Neutrophil (primary cell): Measurements from ENCODE around the gene ALKBH4.

ENCODE experiments used
- H3K27ac ChIP-seq: fragments of 200-600 bp; sonication (generic); 2 replicates; pipeline ENCODE4 v1.5.1; 2016; ENCODE audit warnings: mild to moderate bottlenecking, moderate library complexity
- H3K27me3 ChIP-seq: fragments of 200-600 bp; sonication (generic); 2 replicates; pipeline ENCODE4 v1.6.0; 2016; ENCODE audit warnings: mild to moderate bottlenecking
- H3K36me3 ChIP-seq: fragments of 200-600 bp; sonication (generic); 2 replicates; pipeline ENCODE4 v1.5.1; 2017
- H3K4me1 ChIP-seq, 2 experiments: fragments of 200-600 bp in 1 of 2; sonication (generic) in 1 of 2; 1 replicate in 1 of 2; 2 replicates in 1 of 2; pipeline versions ENCODE4 v1.5.1 to v1.6.1; 2013 to 2016; ENCODE audit warnings: low read depth in 1 of 2, low read length in 1 of 2, mild to moderate bottlenecking in 1 of 2, moderate library complexity in 1 of 2; ENCODE audit not compliant: control insufficient read depth in 1 of 2, insufficient read depth in 1 of 2
- H3K4me3 ChIP-seq, 2 experiments: fragments of 200-600 bp in 1 of 2; sonication (generic) in 1 of 2; 1 replicate in 1 of 2; 2 replicates in 1 of 2; pipeline ENCODE4 v1.5.1; 2013 to 2016; ENCODE audit warnings: low read depth in 1 of 2, low read length in 1 of 2, mild to moderate bottlenecking in 1 of 2, moderate library complexity in 1 of 2
- H3K9me3 ChIP-seq: fragments of 200-600 bp; sonication (generic); 2 replicates; pipeline ENCODE4 v1.5.1; 2016
- CTCF ChIP-seq: fragments of 200-600 bp; sonication (generic); IDR thresholded peaks from 2 replicates; pipeline ENCODE4 v1.5.1; 2016; ENCODE audit warnings: antibody characterized with exemption

The ALKBH4 gene

DNA sequence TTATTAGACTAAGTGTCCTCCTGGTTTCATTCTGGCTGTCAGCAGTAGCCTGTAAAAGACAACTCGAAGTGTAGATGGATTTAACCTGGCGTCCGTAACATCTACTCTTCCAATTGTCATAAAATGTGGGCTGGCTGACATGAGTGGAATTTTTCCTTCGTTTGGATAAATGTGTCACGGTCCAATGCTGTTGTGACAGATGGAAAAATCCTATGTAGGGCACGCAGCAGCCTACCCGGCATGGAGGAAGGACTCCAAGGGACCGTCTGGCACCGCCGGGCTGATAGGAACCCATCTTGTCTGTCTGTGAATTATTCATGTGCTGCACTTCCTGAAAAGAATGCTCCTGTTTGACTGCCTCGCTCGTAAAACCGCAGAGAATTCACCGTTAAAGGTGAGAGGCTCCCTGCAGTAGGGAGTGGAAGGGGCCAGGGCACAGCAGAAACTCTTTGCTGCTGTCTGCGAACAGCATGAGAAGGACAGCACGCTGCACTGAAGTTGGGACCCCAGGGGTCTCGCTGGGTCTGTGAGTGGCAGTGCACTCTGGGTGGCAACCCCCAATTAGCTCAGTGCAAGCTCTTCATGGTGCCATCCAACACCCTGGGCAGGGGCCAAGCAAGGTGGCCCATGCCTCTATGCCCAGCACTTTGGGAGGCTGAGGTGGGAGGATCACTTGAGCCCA lies 32.9 kb downstream of the ALKBH4 start:
- H3K27me3 ChIP-seq, result no peaks in the 10 kb centered on the region
- no peak for TF ChIP-seq CTCF
- peaks cover 88 to 89% of the 10 kb centered on the region in 2 experiments for H3K4me1 ChIP-seq
- H3K27ac ChIP-seq, result peak overlapping the region; percentile 99
- peaks cover 10% of the 10 kb centered on the region for H3K36me3 ChIP-seq
- no peaks in the 10 kb centered on the region for H3K9me3 ChIP-seq
- H3K4me3 ChIP-seq, result peak overlapping the region; percentile 88 to 95

GRCh38 chr7:102429141-102429899 lies 35.3 kb downstream of the ALKBH4 start:
- peaks cover 88 to 90% of the 10 kb centered on the region in 2 experiments for H3K4me1 ChIP-seq
- no peaks in the 10 kb centered on the region for H3K9me3 ChIP-seq
- H3K27me3 ChIP-seq, result no peaks in the 10 kb centered on the region
- TF ChIP-seq CTCF, result no peak
- H3K27ac ChIP-seq, result peak overlapping the region; percentile 99
- H3K36me3 ChIP-seq, result no peaks in the 10 kb centered on the region
- H3K4me3 ChIP-seq, result peak overlapping the region; percentile 88 to 95

GRCh38 chr7:102427019-102427405 lies 37.7 kb downstream of the ALKBH4 start:
- Histone ChIP-seq H3K4me1 (peaks cover 90 to 91% of the 10 kb centered on the region in 2 experiments), H3K27me3 (no peaks in the 10 kb centered on the region), H3K4me3 (peak overlapping the region; percentile 62 to 88), H3K9me3 (no peaks in the 10 kb centered on the region), H3K27ac (peak overlapping the region; percentile 99), H3K36me3 (no peaks in the 10 kb centered on the region)
- TF ChIP-seq CTCF, result no peak

DNA sequence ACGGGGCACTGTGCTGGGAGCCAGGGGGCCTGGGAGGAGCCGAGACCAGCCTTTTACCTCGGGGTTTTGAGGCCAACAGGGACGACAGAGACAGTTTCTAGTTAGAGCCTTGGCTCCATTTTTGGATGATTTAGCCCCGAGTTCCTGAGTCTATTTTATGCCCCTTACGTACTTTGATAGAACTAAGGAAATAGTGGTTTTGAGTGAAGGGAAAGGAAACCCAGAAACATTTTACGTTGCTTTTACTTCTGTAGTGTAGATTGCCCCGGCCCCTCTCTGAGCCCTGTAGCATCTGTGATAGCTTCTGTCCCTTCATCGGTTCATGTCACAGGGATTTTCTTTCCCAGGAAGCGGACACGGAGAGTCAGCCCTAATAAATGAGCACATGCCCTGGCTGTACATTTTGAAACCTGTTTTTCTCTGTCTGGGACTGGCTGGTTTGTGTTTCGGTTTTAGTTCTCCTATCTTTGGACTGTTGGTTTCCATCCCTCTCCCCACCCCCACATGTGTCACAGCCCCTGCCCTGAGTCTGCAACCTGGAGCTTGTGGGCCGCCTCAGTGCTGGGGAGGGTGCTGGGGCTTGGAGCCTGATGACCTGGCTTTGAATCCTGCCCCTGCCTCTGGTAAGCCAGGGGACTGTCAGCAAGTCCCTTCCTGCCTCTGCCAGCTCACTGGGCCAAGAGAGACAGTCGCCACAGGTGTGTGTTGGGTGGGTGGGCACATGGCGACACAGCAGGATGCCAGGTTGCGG lies 38.2 kb downstream of the ALKBH4 start:
- H3K27ac ChIP-seq, result peak overlapping the region; percentile 99
- no peaks in the 10 kb centered on the region for H3K36me3 ChIP-seq
- H3K4me3 ChIP-seq, result peak overlapping the region; percentile 62 to 88
- no peaks in the 10 kb centered on the region for H3K9me3 ChIP-seq
- TF ChIP-seq CTCF, result no peak
- H3K27me3 ChIP-seq, result no peaks in the 10 kb centered on the region
- peaks cover 90 to 91% of the 10 kb centered on the region in 2 experiments for H3K4me1 ChIP-seq

DNA sequence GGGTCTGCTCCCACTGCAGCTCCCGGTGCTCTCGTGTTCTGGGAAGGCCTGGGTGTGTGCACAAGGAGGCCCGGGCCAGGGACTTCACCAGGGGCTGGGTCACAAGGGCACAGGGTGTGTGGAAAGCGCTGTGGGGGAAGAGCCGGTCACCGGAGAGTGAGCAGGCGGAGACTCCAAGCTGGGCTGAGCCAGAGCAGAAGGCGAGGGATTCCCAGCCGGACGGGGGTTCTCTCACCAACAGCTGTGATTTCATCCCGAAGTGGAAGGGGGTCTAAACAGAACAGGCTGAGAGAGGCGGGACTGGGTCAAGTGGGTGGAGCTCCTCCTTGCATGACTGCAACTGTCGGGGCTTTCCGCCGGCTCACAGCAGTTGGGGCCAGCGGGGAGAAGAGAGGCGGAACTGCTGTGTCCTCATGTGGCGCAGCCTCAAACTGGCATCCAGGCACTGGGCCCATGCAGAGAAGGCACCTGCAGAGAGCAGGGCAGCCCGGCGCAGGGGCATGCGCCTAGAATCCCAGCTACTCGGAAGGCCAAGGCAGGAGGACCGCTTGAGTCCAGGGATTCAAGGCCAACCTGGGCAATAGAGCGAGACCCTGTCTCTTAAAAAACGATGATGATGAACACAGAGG lies 38.9 kb downstream of the ALKBH4 start:
- H3K27ac ChIP-seq, result peak overlapping the region; percentile 99
- H3K36me3 ChIP-seq, result no peaks in the 10 kb centered on the region
- H3K4me3 ChIP-seq, result peak overlapping the region; percentile 62 to 88
- TF ChIP-seq CTCF, result peak; percentile 20
- H3K9me3 ChIP-seq, result no peaks in the 10 kb centered on the region
- H3K27me3 ChIP-seq, result no peaks in the 10 kb centered on the region
- H3K4me1 ChIP-seq, result peaks cover 90 to 91% of the 10 kb centered on the region in 2 experiments
